Immature natural killer cell (primary cell): Measurements from ENCODE around the gene ZNF474. TPM values are rescaled to one million over a fixed set of nuclear protein-coding genes. Genes with fewer than 3 reads are reported as not detected.

ENCODE experiments used
- DNase-seq, 3 donors: peaks; one replicate each; pipeline ENCODE4 v3.0.0; 2022; ENCODE audit warnings: mixed read lengths in 1 of 3
- H3K27ac Mint-ChIP-seq, 6 donors: one replicate each; pipeline ENCODE4 v1.8.0; 2020; ENCODE audit warnings: mixed read lengths in 6 of 6, mild to moderate bottlenecking in 5 of 6, inconsistent platforms in 4 of 6, moderate library complexity in 3 of 6
- H3K27me3 Mint-ChIP-seq, 3 donors: one replicate each; pipeline ENCODE4 v1.8.0; 2020 to 2021; ENCODE audit warnings: low read depth in 3 of 3, mild to moderate bottlenecking in 3 of 3, mixed read lengths in 3 of 3, moderate library complexity in 3 of 3, inconsistent platforms in 1 of 3
- H3K36me3 Mint-ChIP-seq, 3 donors: one replicate each; pipeline ENCODE4 v1.8.0; 2020; ENCODE audit warnings: mixed read lengths in 3 of 3, inconsistent platforms in 2 of 3, mild to moderate bottlenecking in 2 of 3
- H3K4me1 Mint-ChIP-seq, 2 donors: one replicate each; pipeline ENCODE4 v1.8.0; 2020; ENCODE audit warnings: inconsistent platforms in 2 of 2, mild to moderate bottlenecking in 2 of 2, mixed read lengths in 2 of 2, moderate library complexity in 1 of 2
- H3K4me3 Mint-ChIP-seq, 5 donors: one replicate each; pipeline ENCODE4 v1.8.0; 2020; ENCODE audit warnings: mild to moderate bottlenecking in 5 of 5, mixed read lengths in 5 of 5, inconsistent platforms in 3 of 5, moderate library complexity in 3 of 5
- H3K9me3 Mint-ChIP-seq, 6 donors: one replicate each; pipeline ENCODE4 v1.8.0; 2020; ENCODE audit warnings: mild to moderate bottlenecking in 6 of 6, mixed read lengths in 6 of 6, inconsistent platforms in 4 of 6, moderate library complexity in 3 of 6
- polyA plus RNA-seq, 3 donors: library from polyadenylated mRNA; unstranded; fragments of 300-500 nt; fragmentation: Illumina TruSeq; gene quantifications; one replicate each; pipeline ENCODE4 v1.2.3, GENCODE V29; 2021

ZNF474 gene
- polyA plus RNA-seq, 3 donors from 2014 or later, result not detected

DNA sequence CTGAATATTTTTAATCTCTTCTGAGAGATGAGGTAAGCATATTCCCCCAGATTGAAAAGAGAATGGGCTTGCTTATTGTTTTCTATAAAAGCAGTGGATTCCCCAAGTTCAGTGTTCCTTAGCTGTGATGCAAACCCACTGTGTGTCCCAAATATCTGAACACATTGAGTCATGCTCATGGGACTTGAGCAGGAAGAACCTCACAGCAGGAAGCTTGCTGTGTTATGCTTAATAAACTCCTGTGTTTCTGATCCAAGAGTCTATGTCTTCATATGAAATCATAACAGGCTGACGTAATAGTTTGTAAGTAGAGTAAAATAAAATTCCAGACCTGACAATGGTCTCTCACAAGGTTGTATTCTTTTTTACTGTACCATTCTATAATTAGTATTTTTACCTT, 26.5 kb upstream of the ZNF474 start:
- H3K4me1 Mint-ChIP-seq, result no peaks in the 10 kb centered on the region
- H3K4me3 Mint-ChIP-seq, result no peak overlapping the region
- no peaks in the 10 kb centered on the region for H3K9me3 Mint-ChIP-seq
- no peak overlapping the region for H3K27ac Mint-ChIP-seq
- H3K36me3 Mint-ChIP-seq, result no peaks in the 10 kb centered on the region
- DNase-seq, result no peak
- peaks cover 0 to 5% (median 2%) of the 10 kb centered on the region in 3 donors for H3K27me3 Mint-ChIP-seq

DNA sequence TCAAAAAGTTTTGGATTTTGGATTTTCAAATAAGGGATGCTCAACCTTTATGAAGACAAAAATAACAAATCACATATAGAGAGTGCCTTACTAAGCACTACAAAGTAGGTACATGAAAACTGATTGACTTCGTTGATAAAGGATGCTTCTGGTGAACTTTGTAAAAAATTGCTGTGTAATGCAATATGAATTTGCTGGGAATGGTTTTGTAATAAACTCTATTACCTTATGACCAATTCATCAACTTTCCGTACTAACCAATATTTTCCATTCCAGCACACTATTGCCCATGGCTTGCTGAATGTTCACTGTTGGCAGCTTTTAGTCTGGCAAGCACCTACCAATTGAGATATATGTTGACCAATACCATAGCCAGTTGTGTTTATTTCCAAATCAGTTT, 23.4 kb upstream of the ZNF474 start:
- Mint-ChIP-seq H3K27me3 (peaks cover 0 to 4% (median 0%) of the 10 kb centered on the region in 3 donors), H3K27ac (no peak overlapping the region), H3K9me3 (no peaks in the 10 kb centered on the region), H3K4me3 (no peak overlapping the region), H3K36me3 (no peaks in the 10 kb centered on the region), H3K4me1 (no peaks in the 10 kb centered on the region)
- no peak for DNase-seq

DNA sequence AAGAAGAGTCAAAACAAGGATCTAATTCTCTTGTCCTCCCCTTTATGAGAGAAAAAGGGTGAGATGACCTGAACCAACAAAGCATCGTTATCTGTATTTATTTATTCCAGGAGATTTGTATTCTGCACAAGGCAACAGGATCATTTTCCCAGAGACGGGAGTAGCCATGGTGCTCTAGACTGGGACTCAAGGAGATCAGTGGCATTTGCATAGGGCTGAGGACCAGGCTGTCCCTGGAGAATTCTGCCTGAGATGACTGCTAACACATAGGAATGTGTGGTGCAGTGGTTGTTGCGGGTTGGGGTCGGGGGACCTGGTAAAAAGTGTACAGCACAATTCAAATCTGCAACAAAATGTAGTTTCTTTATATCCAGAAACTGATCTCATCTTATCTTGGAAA, 22.3 kb upstream of the ZNF474 start:
- no peak for DNase-seq
- Mint-ChIP-seq H3K27ac (no peak overlapping the region), H3K4me3 (no peak overlapping the region), H3K4me1 (no peaks in the 10 kb centered on the region), H3K27me3 (peaks cover 0 to 4% (median 0%) of the 10 kb centered on the region in 3 donors), H3K36me3 (no peaks in the 10 kb centered on the region), H3K9me3 (peaks cover 0 to 1% (median 0%) of the 10 kb centered on the region in 6 donors)

DNA sequence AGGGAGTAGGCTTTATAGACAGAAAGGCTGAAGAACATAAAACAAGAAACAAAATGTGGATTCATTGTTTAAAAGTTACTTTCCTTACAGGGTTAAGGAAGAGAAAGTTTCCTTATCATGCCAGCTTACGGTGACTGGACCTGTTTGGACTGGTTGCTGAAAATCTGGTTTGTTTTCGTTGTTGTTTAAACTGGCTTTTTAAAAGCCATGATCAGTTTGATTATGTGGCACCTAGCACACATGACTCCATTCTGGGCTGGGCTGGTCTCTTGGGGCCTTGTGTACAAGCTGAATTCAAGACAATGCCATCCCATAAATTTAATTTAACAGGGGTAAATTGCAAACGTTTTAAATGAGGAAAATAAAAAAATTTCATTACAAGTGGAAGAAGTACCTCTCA, 18.4 kb upstream of the ZNF474 start:
- Mint-ChIP-seq H3K9me3 (peaks cover 0 to 2% (median 0%) of the 10 kb centered on the region in 6 donors), H3K36me3 (no peaks in the 10 kb centered on the region), H3K27ac (no peak overlapping the region), H3K4me1 (no peaks in the 10 kb centered on the region), H3K27me3 (peaks cover 0 to 4% (median 0%) of the 10 kb centered on the region in 3 donors), H3K4me3 (no peak overlapping the region)
- DNase-seq, result no peak

DNA sequence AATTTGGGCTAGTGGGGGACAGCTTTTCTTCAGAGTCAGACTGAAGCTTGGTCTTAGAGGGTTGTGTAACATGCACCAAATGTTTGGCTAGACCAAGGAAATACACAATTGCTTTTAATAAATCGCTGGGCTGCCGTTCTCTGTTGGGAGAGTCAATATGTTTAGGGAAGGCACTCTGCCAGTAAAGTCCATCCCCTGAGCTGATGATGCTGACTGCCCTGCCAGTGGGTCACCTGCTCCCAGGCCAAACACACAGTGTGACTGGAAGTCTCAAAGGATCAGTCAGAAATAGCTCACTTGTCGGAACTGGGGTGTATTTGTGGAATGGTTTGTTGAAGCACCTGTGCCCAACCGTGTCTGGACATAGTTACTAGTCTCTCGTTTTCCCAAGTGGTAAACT, 17.9 kb upstream of the ZNF474 start:
- Mint-ChIP-seq H3K4me3 (no peak overlapping the region), H3K4me1 (no peaks in the 10 kb centered on the region), H3K9me3 (peaks cover 0 to 2% (median 0%) of the 10 kb centered on the region in 6 donors), H3K27me3 (peaks cover 0 to 4% (median 0%) of the 10 kb centered on the region in 3 donors), H3K27ac (no peak overlapping the region), H3K36me3 (no peaks in the 10 kb centered on the region)
- DNase-seq, result no peak

DNA sequence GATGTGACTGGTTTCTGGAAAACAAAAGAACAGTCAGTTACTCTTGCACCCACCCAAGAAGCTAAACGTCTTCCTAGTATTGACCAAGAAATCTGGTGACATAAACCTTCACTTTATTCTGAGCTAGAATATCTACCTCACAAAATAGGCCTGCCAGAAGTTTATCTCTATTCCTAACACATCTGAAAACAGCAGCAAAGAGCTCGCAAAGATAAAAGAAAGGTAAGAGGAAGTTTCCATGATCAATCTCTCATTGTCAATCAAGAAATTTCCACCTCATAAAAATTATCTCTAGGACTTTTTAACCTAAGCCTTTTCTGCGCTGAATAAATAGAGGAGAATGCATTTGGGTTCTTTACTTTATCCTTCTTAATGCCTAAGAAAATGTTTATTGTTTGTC, 17.3 kb upstream of the ZNF474 start:
- peaks cover 0 to 2% (median 0%) of the 10 kb centered on the region in 6 donors for H3K9me3 Mint-ChIP-seq
- no peak overlapping the region for H3K4me3 Mint-ChIP-seq
- no peak overlapping the region for H3K27ac Mint-ChIP-seq
- DNase-seq, result no peak
- no peaks in the 10 kb centered on the region for H3K36me3 Mint-ChIP-seq
- H3K27me3 Mint-ChIP-seq, result peaks cover 0 to 4% (median 0%) of the 10 kb centered on the region in 3 donors
- no peaks in the 10 kb centered on the region for H3K4me1 Mint-ChIP-seq

DNA sequence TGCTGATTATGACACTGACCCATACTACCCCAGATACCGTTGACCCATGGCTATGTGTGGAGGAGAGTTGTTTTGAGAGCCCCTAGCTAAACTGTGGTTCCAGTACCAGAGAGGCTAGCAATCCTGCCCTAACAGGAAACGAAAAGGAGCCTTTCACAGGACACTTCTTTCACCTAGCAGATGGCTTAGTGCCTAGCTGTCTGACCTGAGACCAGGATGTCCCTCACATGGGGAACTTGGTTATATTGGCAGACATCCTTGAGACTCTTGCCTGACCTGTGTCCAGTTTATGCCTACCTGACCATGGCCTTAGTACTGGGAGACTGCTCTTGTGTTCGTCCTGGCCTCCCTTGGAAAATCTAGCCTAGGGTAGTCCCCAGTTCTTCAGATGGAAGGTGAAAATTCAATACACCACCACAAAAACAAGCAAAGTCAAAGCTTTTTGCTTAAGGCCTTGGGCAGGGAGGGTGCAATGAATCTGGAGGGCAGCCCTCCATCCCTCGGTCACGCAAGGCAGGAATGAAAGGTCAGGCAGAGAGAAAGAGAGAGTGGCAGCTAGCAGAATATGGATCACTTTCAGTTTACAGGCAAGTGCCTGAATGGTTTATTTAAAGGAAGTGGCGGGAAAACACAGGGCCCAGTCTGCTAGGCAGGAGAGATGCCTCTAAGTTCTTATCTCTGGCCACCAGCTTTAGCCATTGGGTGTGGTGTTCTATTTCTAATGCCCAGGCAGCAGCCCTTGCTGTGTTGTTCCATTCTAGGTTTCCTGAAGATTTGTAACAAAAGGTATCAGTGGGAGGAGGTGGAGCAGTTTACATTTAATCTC, 16.4 kb upstream of the ZNF474 start:
- Mint-ChIP-seq H3K9me3 (peaks cover 0 to 3% (median 0%) of the 10 kb centered on the region in 6 donors), H3K4me1 (no peaks in the 10 kb centered on the region), H3K27me3 (peaks cover 0 to 2% (median 0%) of the 10 kb centered on the region in 3 donors), H3K4me3 (no peak overlapping the region), H3K27ac (no peak overlapping the region), H3K36me3 (no peaks in the 10 kb centered on the region)
- no peak for DNase-seq

DNA sequence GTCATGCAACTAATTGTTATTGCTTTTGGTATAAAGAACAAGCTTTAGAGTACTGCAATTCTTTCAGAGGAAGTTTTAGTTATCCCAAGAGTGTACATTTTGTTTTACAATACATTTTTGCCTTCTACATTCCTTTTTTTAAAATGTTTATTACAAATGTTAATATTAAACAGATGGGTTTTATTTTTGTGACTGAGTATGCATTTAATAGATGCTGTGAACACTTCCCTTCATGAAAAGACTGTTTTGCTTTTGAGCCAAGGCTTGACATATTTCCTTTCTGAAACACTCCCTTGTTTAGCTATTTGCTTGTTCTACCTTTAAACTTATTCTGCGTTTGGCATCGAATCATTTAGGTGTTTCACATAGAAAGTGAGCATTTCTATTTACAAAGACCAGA, 14.8 kb upstream of the ZNF474 start:
- H3K4me1 Mint-ChIP-seq, result no peaks in the 10 kb centered on the region
- no peak overlapping the region for H3K4me3 Mint-ChIP-seq
- H3K27ac Mint-ChIP-seq, result no peak overlapping the region
- no peaks in the 10 kb centered on the region for H3K36me3 Mint-ChIP-seq
- peaks cover 0 to 2% (median 0%) of the 10 kb centered on the region in 3 donors for H3K27me3 Mint-ChIP-seq
- DNase-seq, result no peak
- H3K9me3 Mint-ChIP-seq, result peaks cover 0 to 5% (median 0%) of the 10 kb centered on the region in 6 donors

DNA sequence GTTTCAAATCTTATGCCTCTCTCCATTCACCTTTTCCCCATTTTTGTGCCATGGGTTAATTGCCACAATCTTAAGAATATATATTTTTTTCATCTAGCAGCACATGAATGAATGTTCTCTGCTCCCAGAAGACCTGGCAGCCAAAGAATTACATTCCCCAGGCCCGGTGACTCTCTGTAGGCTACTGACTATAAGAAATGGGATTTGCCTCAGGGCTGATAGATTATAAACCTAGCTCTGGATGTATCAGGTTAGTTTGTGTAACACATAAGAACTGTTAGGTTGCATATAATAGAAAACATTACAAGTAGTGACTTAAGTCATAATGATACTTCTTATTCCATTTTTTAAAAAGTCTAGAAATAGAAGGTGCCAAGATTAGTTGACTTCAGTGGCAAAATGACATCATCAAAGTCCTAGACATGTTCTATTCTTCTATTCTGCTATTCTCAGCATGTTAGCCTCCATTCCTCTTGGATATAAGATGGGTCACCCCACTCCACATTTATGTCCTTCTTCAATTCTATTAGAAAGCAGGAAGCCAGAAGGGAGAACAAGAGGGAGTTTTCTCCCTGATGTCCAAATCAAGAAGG, 10.9 kb upstream of the ZNF474 start:
- Mint-ChIP-seq H3K36me3 (no peaks in the 10 kb centered on the region), H3K27ac (no peak overlapping the region)

DNA sequence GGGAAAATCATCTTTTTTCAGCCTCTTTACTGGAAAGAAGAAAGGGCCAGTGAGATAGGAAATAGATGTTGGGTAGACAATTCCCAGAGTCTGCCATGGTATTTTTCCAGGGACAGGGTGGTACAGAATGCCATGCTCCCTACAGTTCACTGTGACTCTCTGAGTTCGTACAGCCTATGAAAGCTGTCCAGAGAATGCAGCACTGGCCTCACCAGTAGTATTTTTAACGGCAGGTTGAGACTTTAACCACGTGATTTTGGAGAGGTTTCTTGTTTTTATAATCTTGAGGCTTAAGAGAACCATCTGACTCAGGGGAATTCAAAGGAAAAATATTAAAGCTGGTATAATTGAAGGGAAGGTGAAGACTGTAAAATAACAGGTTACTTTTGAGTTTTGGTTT, 10.1 kb upstream of the ZNF474 start:
- H3K4me3 Mint-ChIP-seq, result no peak overlapping the region
- H3K4me1 Mint-ChIP-seq, result no peaks in the 10 kb centered on the region
- H3K9me3 Mint-ChIP-seq, result peaks cover 0 to 7% (median under 1%) of the 10 kb centered on the region in 6 donors
- DNase-seq, result no peak
- no peaks in the 10 kb centered on the region for H3K36me3 Mint-ChIP-seq
- H3K27ac Mint-ChIP-seq, result no peak overlapping the region
- H3K27me3 Mint-ChIP-seq, result no peaks in the 10 kb centered on the region

More for the DNA sequence above, 10.9 kb upstream of the ZNF474 start:
- Mint-ChIP-seq H3K4me1 (no peaks in the 10 kb centered on the region), H3K9me3 (peaks cover 0 to 7% (median under 1%) of the 10 kb centered on the region in 6 donors), H3K27me3 (no peaks in the 10 kb centered on the region), H3K4me3 (no peak overlapping the region)
- no peak for DNase-seq

DNA sequence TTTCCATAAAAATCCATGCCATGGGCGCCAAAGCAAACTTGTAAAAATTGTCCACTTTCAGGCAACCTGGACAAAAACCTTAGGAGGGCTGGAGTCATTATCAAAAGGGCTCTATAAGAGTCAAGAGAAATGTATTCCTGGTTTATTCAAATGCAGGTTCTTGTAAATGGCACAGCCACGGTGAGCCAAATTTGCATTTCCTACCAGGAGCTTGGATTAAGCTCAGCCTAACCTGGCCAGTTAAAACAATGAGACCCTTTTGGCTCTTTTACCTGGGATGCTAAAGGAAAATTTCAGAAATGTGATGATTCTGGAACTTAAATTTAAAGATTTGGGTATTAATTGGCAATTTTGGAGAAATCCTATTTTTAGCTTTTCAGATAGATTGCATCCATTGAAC, 8.9 kb upstream of the ZNF474 start:
- H3K4me1 Mint-ChIP-seq, result no peaks in the 10 kb centered on the region
- no peak overlapping the region for H3K4me3 Mint-ChIP-seq
- no peaks in the 10 kb centered on the region for H3K36me3 Mint-ChIP-seq
- DNase-seq, result no peak
- peaks cover 0 to 7% (median under 1%) of the 10 kb centered on the region in 6 donors for H3K9me3 Mint-ChIP-seq
- H3K27me3 Mint-ChIP-seq, result no peaks in the 10 kb centered on the region
- H3K27ac Mint-ChIP-seq, result no peak overlapping the region

DNA sequence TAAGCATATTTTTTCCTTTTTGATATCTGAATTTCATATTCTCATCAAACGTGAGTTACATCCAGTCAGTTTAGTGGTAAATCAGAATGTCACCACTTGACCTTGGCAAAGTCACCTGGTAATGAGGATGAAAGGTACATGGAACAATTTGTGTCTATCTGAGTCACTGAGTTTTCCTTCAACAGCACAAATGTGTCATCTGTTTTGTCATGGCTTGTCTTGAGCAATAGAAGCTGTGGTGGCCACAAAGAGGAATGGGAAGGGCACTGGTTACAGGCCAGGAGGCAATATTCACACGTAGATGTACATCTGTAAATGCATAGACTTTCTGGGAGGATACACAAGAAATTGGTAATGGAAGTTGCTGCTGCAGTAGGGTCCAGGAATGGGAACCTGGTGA, 8.4 kb upstream of the ZNF474 start:
- H3K36me3 Mint-ChIP-seq, result no peaks in the 10 kb centered on the region
- H3K4me1 Mint-ChIP-seq, result no peaks in the 10 kb centered on the region
- peaks cover 0 to 7% (median under 1%) of the 10 kb centered on the region in 6 donors for H3K9me3 Mint-ChIP-seq
- H3K4me3 Mint-ChIP-seq, result no peak overlapping the region
- no peak overlapping the region for H3K27ac Mint-ChIP-seq
- H3K27me3 Mint-ChIP-seq, result peaks cover 0 to under 1% (median 0%) of the 10 kb centered on the region in 3 donors
- no peak for DNase-seq

DNA sequence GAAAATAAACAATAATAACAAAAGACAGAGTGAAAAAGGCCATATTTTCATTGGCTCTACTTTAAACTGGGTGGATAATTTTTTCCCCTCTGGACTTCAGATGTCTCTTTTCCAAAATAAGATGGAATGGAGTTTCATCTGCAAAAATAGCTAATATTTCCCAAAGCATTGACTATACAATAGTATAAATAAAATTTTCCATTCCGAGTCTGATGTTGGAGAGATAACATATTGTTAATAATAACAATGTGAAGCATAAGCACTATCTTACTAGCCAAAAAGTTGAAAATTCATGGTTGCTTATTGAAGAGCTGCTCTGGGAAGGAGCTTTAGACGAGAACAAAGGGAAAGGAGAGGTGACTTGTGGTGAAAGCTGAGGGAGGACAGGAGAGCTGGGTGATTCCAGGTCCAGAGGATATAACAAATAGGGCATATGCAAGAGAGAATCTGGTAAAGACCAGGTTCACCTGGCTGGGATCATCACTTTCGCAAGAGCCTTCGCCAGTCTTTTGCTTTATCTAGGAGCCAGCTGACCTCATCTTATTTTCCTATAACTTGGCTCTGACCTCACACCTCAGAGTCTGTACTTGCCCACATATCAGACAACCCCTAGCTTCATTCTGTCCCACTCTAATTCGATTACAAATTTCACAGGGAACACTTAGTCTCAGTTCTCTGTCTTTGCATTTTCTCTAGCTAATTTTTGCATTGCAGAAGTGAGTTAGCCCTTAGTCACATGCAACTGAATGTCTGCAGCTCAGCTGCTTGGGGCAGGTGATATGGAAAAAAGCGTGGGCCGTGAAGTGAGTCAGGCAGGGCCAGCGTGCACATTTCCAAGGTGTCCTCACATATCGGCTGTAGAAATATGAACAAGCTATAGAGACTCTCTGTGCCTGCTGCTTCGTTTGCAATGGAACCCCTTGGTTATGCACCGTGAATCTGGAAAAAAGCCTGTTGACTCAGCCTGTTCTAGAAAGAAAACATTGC, 7.6 kb upstream of the ZNF474 start:
- no peaks in the 10 kb centered on the region for H3K4me1 Mint-ChIP-seq
- H3K27ac Mint-ChIP-seq, result no peak overlapping the region
- no peaks in the 10 kb centered on the region for H3K36me3 Mint-ChIP-seq
- H3K4me3 Mint-ChIP-seq, result no peak overlapping the region
- peaks cover 0 to 3% (median 0%) of the 10 kb centered on the region in 3 donors for H3K27me3 Mint-ChIP-seq
- DNase-seq, result no peak
- H3K9me3 Mint-ChIP-seq, result peaks cover 0 to 7% (median under 1%) of the 10 kb centered on the region in 6 donors
